Muscle of arm (tissue), 12 donors: ENCODE results near the gene STARD3. TPM values are rescaled to one million over a fixed set of nuclear protein-coding genes. Genes with fewer than 3 reads are reported as not detected.

Experiments used
- DNase-seq: peaks from one replicate; pipeline ENCODE4 v3.0.0-alpha.2; 2013
- polyA plus RNA-seq, 12 donors: library from polyadenylated mRNA; unstranded; fragments of 120-200 nt; gene quantifications; one replicate each; pipeline ENCODE4 v1.2.1, GENCODE V29; 2013; ENCODE audit not compliant: insufficient read length in 12 of 12

STARD3 gene
- polyA plus RNA-seq, 12 donors = 27.6 to 38.4 (median 33.3) TPM; not detected in 1

DNA sequence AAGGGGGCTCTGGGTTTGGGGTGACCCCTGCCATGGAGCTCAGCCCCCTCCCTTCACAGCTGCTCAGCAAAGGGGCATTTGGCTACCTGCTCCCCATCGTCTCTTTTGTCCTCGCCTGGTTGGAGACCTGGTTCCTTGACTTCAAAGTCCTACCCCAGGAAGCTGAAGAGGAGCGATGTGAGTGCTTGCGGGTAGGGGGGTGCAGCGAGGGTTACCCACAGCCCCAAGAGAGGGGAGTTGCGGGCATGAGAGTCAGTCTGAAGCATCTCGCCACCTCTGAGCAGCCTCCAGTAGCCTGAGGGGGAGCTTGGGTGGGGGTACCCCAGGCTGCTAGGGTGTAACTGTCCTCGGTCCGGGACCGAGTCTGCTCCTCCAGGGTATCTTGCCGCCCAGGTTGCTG lies 21.4 kb downstream of the STARD3 start:
- no peak for DNase-seq

DNA sequence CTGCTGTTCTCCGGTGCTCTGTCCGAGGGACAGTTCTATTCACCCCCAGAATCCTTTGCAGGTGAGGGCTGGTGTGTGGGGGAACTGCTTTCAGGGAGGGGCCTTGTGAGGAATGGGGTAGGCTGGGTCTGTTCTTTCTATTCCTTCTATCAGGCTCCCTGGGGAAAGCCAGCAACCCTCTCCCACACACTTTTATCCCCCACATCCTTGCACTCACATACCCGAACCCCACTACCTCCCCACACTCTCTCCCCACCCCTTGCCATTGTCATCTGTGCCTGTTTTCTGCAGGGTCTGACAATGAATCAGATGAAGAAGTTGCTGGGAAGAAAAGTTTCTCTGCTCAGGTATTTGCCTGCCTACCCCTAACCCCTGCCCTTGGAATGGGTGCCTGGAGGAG lies 21.8 kb downstream of the STARD3 start:
- no peak for DNase-seq

- DNase-seq = no peak
Measured at GRCh38 chr17:39659279-39660010, 22.5 kb downstream of the STARD3 start.

DNA sequence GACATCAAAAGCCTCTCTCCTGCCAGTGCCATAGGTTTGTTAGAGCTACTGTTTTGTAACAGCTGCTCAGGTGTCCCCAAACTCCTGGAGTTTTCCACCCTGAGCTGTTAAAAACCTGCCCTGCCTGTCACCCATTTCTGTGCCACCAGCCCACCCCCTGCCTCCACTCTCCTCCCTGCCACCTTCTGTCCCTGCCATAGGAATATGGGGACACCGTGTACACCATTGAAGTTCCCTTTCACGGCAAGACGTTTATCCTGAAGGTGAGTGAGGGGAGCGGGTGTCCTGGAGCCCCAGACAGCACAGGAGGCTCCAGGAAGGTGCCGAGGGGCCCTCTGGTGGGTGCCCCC lies 23.0 kb downstream of the STARD3 start:
- DNase-seq = no peak

- no peak for DNase-seq
Measured at GRCh38 chr17:39660397-39661385, 23.7 kb downstream of the STARD3 start.

- DNase-seq = no peak
Measured at GRCh38 chr17:39661744-39662541, 25.0 kb downstream of the STARD3 start.

GRCh38 chr17:39662551-39663339 lies 25.8 kb downstream of the STARD3 start:
- no peak for DNase-seq

GRCh38 chr17:39663340-39663687 lies 26.4 kb downstream of the STARD3 start:
- DNase-seq = no peak

GRCh38 chr17:39663688-39664580 lies 27.0 kb downstream of the STARD3 start:
- no peak for DNase-seq

- no peak for DNase-seq
Measured at GRCh38 chr17:39664581-39665561, 27.9 kb downstream of the STARD3 start, which contains the start of gene TCAP. TCAP (plus strand) TSS chr17:39665349; CDS start chr17:39665360, 11 bp downstream.

DNA sequence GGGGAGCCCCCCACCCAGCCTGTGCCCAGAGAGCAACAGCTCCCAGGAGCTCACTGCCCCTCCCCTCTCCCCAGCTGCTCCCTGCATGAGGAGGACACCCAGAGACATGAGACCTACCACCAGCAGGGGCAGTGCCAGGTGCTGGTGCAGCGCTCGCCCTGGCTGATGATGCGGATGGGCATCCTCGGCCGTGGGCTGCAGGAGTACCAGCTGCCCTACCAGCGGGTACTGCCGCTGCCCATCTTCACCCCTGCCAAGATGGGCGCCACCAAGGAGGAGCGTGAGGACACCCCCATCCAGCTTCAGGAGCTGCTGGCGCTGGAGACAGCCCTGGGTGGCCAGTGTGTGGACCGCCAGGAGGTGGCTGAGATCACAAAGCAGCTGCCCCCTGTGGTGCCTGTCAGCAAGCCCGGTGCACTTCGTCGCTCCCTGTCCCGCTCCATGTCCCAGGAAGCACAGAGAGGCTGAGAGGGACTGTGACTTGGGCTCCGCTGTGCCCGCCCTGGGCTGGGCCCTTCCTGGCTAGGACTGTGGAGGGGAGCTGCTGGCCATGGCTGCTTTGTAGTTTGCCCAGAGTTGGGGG lies 28.8 kb downstream of the STARD3 start:
- no peak for DNase-seq

- no peak for DNase-seq
Measured at GRCh38 chr17:39666231-39666600, 29.3 kb downstream of the STARD3 start.

DNA sequence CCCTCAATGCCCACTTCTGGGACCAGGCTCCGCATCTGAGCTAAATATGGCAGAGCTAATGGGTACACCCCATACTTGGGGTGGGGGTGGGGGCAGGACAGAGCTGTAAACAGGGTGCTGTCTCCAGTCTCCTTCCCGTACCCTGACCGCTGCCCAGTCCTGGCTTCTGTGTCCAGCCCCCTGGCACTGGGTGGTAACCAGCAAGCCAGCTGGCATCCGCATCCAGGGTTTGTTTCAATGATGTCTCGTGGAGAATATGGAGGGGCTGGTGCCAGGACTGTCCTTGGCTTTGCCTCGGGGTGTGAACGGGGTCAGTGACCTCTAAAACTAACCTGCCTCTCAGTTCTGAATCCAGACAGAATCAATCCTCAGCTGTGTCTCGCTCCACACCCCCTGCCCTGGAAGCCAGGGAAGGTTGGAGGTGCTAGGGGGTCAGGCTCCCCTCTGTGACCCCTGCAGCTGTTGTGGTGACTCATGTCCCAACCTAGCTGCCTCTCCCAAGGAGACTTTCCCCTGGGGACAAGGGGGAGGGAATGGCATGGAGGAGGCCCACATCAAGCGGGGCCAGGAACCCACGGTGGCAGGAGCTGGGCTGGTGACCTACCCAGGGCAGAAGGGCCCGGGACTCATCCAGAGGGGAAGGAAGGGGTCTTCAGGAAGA lies 29.8 kb downstream of the STARD3 start:
- no peak for DNase-seq

GRCh38 chr17:39667262-39667944 lies 30.5 kb downstream of the STARD3 start:
- DNase-seq = no peak

DNA sequence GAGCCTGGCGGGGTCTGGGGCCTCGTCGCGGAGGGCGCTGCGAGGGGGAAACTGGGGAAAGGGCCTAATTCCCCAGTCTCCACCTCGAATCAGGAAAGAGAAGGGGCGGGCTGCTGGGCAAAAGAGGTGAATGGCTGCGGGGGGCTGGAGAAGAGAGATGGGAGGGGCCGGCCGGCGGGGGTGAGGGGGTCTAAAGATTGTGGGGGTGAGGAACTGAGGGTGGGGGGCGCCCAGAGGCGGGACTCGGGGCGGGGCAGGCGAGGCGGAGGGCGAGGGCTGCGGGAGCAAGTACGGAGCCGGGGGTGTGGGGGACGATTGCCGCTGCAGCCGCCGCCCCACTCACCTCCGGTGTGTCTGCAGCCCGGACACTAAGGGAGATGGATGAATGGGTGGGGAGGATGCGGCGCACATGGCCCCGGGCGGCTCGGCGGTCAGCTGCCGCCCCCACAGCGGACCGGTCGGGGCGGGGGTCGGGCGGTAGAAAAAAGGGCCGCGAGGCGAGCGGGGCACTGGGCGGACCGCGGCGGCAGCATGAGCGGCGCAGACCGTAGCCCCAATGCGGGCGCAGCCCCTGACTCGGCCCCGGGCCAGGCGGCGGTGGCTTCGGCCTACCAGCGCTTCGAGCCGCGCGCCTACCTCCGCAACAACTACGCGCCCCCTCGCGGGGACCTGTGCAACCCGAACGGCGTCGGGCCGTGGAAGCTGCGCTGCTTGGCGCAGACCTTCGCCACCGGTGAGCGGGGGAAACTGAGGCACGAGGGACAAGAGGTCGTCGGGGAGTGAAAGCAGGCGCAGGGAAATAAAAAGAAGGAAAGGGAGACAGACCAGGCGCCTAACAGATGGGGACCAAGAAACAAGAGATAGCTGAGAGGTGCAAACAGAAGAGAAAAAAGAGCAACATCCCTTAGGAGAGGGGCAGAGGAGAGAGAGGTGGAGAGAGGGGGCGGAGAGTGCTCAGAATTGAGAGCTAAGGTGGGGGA lies 31.3 kb downstream of the STARD3 start, which contains the start of gene PNMT:
TSS of gene PNMT (plus strand) at position 509 of the 980 bp plus-strand sequence. CDS start at position 532, 23 bp downstream.
- peak; percentile 57 for DNase-seq
